HepG2 (cell line): ENCODE data around the gene NUTF2. TPM values are rescaled to one million over a fixed set of nuclear protein-coding genes. Genes with fewer than 3 reads are reported as not detected.

Experiments used
- BCL3 ChIP-seq: sonication (generic); formaldehyde crosslinking; IDR thresholded peaks from 2 replicates; pipeline ENCODE4 v1.5.1; 2020; ENCODE audit warnings: mild to moderate bottlenecking, missing genetic modification reagents, moderate library complexity
- CHCHD3 ChIP-seq: sonication (generic); formaldehyde crosslinking; IDR thresholded peaks from 2 replicates; pipeline ENCODE4 v1.8.0; 2022; ENCODE audit warnings: mild to moderate bottlenecking, missing genetic modification reagents, moderate library complexity
- EED ChIP-seq: sonication (generic); formaldehyde crosslinking; IDR thresholded peaks from 2 replicates; pipeline ENCODE4 v1.5.0; 2020; ENCODE audit warnings: mild to moderate bottlenecking, missing genetic modification reagents
- IRF2 ChIP-seq: IDR thresholded peaks from 2 replicates; pipeline ENCODE4 v1.6.1; 2018; ENCODE audit warnings: missing genetic modification reagents, missing compliant biosample characterization
- PHF5A ChIP-seq: IDR thresholded peaks from one replicate; pipeline ENCODE4 v1.6.1; 2018; ENCODE audit warnings: low read depth, missing genetic modification reagents; ENCODE audit not compliant: unreplicated experiment
- REXO4 ChIP-seq: sonication (generic); formaldehyde crosslinking; IDR thresholded peaks from 2 replicates; pipeline ENCODE4 v1.8.0; 2022; ENCODE audit warnings: missing genetic modification reagents, mild to moderate bottlenecking, borderline replicate concordance
- SAFB2 ChIP-seq: sonication (generic); formaldehyde crosslinking; IDR thresholded peaks from 2 replicates; pipeline ENCODE4 v1.5.1; 2020; ENCODE audit warnings: missing genetic modification reagents, low read depth, mild to moderate bottlenecking, borderline replicate concordance
- TCF7 ChIP-seq: sonication (generic); IDR thresholded peaks from 2 replicates; pipeline ENCODE4 v1.6.1; 2016; ENCODE audit warnings: antibody characterized with exemption, low read depth
- THAP11 ChIP-seq: IDR thresholded peaks from 2 replicates; pipeline ENCODE4 v1.6.1; 2016; ENCODE audit warnings: missing biosample characterization, missing genetic modification reagents
- WIZ ChIP-seq: sonication (generic); formaldehyde crosslinking; IDR thresholded peaks from 2 replicates; pipeline ENCODE4 v1.5.1; 2020; ENCODE audit warnings: mild to moderate bottlenecking, missing genetic modification reagents
- ZBTB3 ChIP-seq: sonication (generic); formaldehyde crosslinking; IDR thresholded peaks from 2 replicates; pipeline ENCODE4 v1.4.0; 2020; ENCODE audit warnings: low read depth, mild to moderate bottlenecking, moderate library complexity, missing genetic modification reagents, borderline replicate concordance
- ZNF24 ChIP-seq: fragments of 450-650 bp; IDR thresholded peaks from 2 replicates; pipeline ENCODE4 v1.6.1; 2017; ENCODE audit warnings: antibody characterized with exemption, mild to moderate bottlenecking
- ZNF329 ChIP-seq: sonication (generic); formaldehyde crosslinking; IDR thresholded peaks from 2 replicates; pipeline ENCODE4 v1.9.0; 2021; ENCODE audit warnings: low read depth, mild to moderate bottlenecking, missing genetic modification reagents
- ZNF337 ChIP-seq: sonication (generic); formaldehyde crosslinking; IDR thresholded peaks from 2 replicates; pipeline ENCODE4 v1.5.1; 2020; ENCODE audit warnings: missing genetic modification reagents, low read depth, mild to moderate bottlenecking, borderline replicate concordance
- ZNF430 ChIP-seq: sonication (generic); formaldehyde crosslinking; IDR thresholded peaks from 2 replicates; pipeline ENCODE4 v1.9.0; 2021; ENCODE audit warnings: mild to moderate bottlenecking, missing genetic modification reagents
- ZNF44 ChIP-seq: sonication (generic); formaldehyde crosslinking; IDR thresholded peaks from 2 replicates; pipeline ENCODE4 v1.5.1; 2020; ENCODE audit warnings: mild to moderate bottlenecking, missing genetic modification reagents
- ZNF546 ChIP-seq: sonication (generic); formaldehyde crosslinking; conservative IDR thresholded peaks from 2 replicates; pipeline ENCODE4 v1.8.1; 2023; ENCODE audit warnings: mild to moderate bottlenecking, missing genetic modification reagents
- ZNF770 ChIP-seq: sonication (generic); formaldehyde crosslinking; IDR thresholded peaks from 2 replicates; pipeline ENCODE4 v1.5.0; 2020; ENCODE audit warnings: mild to moderate bottlenecking, missing genetic modification reagents
- polyA plus RNA-seq, 8 experiments: library from polyadenylated mRNA; depleted of rRNA in 3 of 8; stranded (reverse) in 7 of 8; unstranded in 1 of 8; fragments of >200 nt; fragmentation: Illumina TruSeq in 4 of 8; extraction: Trizol in 4 of 8; gene quantifications; 2 replicates each; pipeline versions ENCODE4 v1.2.1 to v1.2.3, GENCODE V29; 2011 to 2016; ENCODE audit warnings: low read depth in 4 of 8, missing spikeins in 1 of 8, mixed read lengths in 1 of 8; ENCODE audit not compliant: insufficient read depth in 1 of 8
- total RNA-seq, 5 experiments: library from RNA; depleted of rRNA; stranded (reverse); fragments of >200 nt; fragmentation: Illumina TruSeq; extraction: Trizol; gene quantifications; 2 replicates each; pipeline ENCODE4 v1.2.3, GENCODE V29; 2016; ENCODE audit warnings: low read depth in 1 of 5
- TF ChIP-seq, protein P1 (sequence below): IDR thresholded peaks from 2 replicates; pipeline ENCODE4 v1.6.1; 2016; ENCODE audit warnings: low read depth, borderline replicate concordance
- TF ChIP-seq, protein P2 (sequence below): sonication (generic); formaldehyde crosslinking; IDR thresholded peaks from 2 replicates; pipeline ENCODE4 v1.4.0; 2020; ENCODE audit warnings: mild to moderate bottlenecking, missing genetic modification reagents
- TF ChIP-seq, protein P3 (sequence below): sonication (generic); formaldehyde crosslinking; conservative IDR thresholded peaks from 2 replicates; pipeline ENCODE4 v1.4.0; 2020; ENCODE audit warnings: missing genetic modification reagents
- TF ChIP-seq, protein P4 (sequence below): sonication (generic); formaldehyde crosslinking; IDR thresholded peaks from 2 replicates; pipeline ENCODE4 v1.8.0; 2022; ENCODE audit warnings: mild to moderate bottlenecking, missing genetic modification reagents, moderate library complexity

The NUTF2 gene
- total and polyA plus RNA-seq, 2 of the 13 experiments (the other 11 are each of a cell fraction or from before 2014, with no cell fraction given) = 168 to 214 TPM

- TF ChIP-seq ZBTB3 (CRISPR knock-in tag) = no peak
- TF ChIP-seq ZNF430 (CRISPR knock-in tag) = 0 out of 2 replicates have a peak, but pooled peaks have one; percentile 27
- TF ChIP-seq, protein P1, sequence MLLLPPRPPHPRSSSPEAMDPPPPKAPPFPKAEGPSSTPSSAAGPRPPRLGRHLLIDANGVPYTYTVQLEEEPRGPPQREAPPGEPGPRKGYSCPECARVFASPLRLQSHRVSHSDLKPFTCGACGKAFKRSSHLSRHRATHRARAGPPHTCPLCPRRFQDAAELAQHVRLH (CRISPR knock-in tag) = peak; percentile 14; the same call in 1 of the 2 replicates
- TF ChIP-seq CHCHD3 (CRISPR knock-in tag) = peak; percentile 94; the same call in 1 of the 2 replicates
- TF ChIP-seq ZNF770 (CRISPR knock-in tag) = peak; percentile 77; the same call in 1 of the 2 replicates
- TF ChIP-seq WIZ (CRISPR knock-in tag) = no peak
- TF ChIP-seq ZNF24 = no peak
- TF ChIP-seq, protein P2, sequence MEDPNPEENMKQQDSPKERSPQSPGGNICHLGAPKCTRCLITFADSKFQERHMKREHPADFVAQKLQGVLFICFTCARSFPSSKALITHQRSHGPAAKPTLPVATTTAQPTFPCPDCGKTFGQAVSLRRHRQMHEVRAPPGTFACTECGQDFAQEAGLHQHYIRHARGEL (CRISPR knock-in tag) = 0 out of 2 replicates have a peak, but pooled peaks have one; percentile 70
- peak; percentile 67; the same call in 1 of the 2 replicates for TF ChIP-seq SAFB2 (CRISPR knock-in tag)
- no peak for TF ChIP-seq ZNF337 (CRISPR knock-in tag)
- TF ChIP-seq THAP11 (CRISPR knock-in tag) = peak; percentile 77
- TF ChIP-seq, protein P3, sequence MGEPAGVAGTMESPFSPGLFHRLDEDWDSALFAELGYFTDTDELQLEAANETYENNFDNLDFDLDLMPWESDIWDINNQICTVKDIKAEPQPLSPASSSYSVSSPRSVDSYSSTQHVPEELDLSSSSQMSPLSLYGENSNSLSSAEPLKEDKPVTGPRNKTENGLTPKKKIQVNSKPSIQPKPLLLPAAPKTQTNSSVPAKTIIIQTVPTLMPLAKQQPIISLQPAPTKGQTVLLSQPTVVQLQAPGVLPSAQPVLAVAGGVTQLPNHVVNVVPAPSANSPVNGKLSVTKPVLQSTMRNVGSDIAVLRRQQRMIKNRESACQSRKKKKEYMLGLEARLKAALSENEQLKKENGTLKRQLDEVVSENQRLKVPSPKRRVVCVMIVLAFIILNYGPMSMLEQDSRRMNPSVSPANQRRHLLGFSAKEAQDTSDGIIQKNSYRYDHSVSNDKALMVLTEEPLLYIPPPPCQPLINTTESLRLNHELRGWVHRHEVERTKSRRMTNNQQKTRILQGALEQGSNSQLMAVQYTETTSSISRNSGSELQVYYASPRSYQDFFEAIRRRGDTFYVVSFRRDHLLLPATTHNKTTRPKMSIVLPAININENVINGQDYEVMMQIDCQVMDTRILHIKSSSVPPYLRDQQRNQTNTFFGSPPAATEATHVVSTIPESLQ = no peak
- TF ChIP-seq PHF5A = no peak
- no peak for TF ChIP-seq TCF7
- TF ChIP-seq ZNF329 (CRISPR knock-in tag) = no peak
- TF ChIP-seq, protein P4, sequence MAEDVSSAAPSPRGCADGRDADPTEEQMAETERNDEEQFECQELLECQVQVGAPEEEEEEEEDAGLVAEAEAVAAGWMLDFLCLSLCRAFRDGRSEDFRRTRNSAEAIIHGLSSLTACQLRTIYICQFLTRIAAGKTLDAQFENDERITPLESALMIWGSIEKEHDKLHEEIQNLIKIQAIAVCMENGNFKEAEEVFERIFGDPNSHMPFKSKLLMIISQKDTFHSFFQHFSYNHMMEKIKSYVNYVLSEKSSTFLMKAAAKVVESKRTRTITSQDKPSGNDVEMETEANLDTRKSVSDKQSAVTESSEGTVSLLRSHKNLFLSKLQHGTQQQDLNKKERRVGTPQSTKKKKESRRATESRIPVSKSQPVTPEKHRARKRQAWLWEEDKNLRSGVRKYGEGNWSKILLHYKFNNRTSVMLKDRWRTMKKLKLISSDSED (CRISPR knock-in tag) = 0 out of 2 replicates have a peak, but pooled peaks have one; percentile 61
- TF ChIP-seq EED = peak; percentile 86
- TF ChIP-seq IRF2 (CRISPR knock-in tag) = peak; percentile 14; the same call in 1 of the 2 replicates
- TF ChIP-seq BCL3 = peak; percentile 83
- peak; percentile 78; the same call in 1 of the 2 replicates for TF ChIP-seq REXO4 (CRISPR knock-in tag)
- peak; percentile 90; the same call in 1 of the 2 replicates for TF ChIP-seq ZNF546 (CRISPR knock-in tag)
- TF ChIP-seq ZNF44 (CRISPR knock-in tag) = no peak
These were observed 46.4 kb downstream of the NUTF2 start, which contains the start of gene PSKH1 (continued) for GRCh38 chr16:67892899-67893742.
